A549 (cell line): ENCODE data around the gene SKOR2. TPM values are rescaled to one million over a fixed set of nuclear protein-coding genes. Genes with fewer than 3 reads are reported as not detected.

Experiments used
- ATAC-seq, 2 experiments: fragments of 200-7000 bp in 1 of 2; fragments of >200 bp in 1 of 2; cut with Nextera tagmentation in 1 of 2; cut with Tn5 transposase in 1 of 2; 3 replicates each; pipeline versions ENCODE4 v1.8.0 to v1.9.1; 2018 to 2020; ENCODE audit warnings: mild to moderate bottlenecking in 1 of 2, moderate library complexity in 1 of 2
- CTCF ChIA-PET: fragments of 300-600 bp; sonication (Branson Sonifier 250); formaldehyde crosslinking; extraction: SDS; loops from one replicate; lab custom pipeline; 2021; ENCODE audit warnings: antibody characterized with exemption, inconsistent platforms; lab: Yijun Ruan, JAX
- POLR2A ChIA-PET: fragments of 350-600 bp; formaldehyde crosslinking; extraction: SDS; loops from one replicate; lab custom pipeline; 2021; ENCODE audit warnings: antibody characterized with exemption, inconsistent platforms; lab: Yijun Ruan, JAX
- DNase-seq, 2 experiments: peaks; one replicate each; pipeline versions ENCODE4 v3.0.0 to v3.0.0-alpha.2; 2011 to 2016; ENCODE audit warnings: low read depth in 1 of 2, low spot score in 1 of 2
- FAIRE-seq: peaks from 2 replicates; lab custom pipeline; 2011; peaks lifted over from hg19 to GRCh38; lab: Jason Lieb, UNC
- H3K27ac ChIP-seq, 2 experiments: fragments of >200 bp; sonication (Bioruptor Twin); formaldehyde crosslinking; 3 replicates each; pipeline ENCODE4 v1.5.1; 2016 to 2017
- H3K4me1 ChIP-seq: fragments of >200 bp; sonication (Bioruptor Twin); formaldehyde crosslinking; 3 replicates; pipeline ENCODE4 v1.6.1; 2016
- H3K4me2 ChIP-seq: fragments of >200 bp; sonication (Bioruptor Twin); formaldehyde crosslinking; 3 replicates; pipeline ENCODE4 v1.6.1; 2016
- H3K4me3 ChIP-seq: fragments of >200 bp; sonication (Bioruptor Twin); formaldehyde crosslinking; 3 replicates; pipeline ENCODE4 v1.5.1; 2016
- H3K9me3 ChIP-seq: fragments of >200 bp; sonication (Bioruptor Twin); formaldehyde crosslinking; 3 replicates; pipeline ENCODE4 v1.6.1; 2016
- BHLHE40 ChIP-seq: IDR thresholded peaks from 2 replicates; pipeline ENCODE4 v1.6.1; 2012; ENCODE audit warnings: low read depth, low read length, inconsistent platforms
- CBX2 ChIP-seq: fragments of 200-600 bp; sonication (generic); IDR thresholded peaks from 2 replicates; pipeline ENCODE4 v1.6.1; 2016; ENCODE audit warnings: low read depth, mild to moderate bottlenecking, borderline replicate concordance
- CTCF ChIP-seq: fragments of >200 bp; sonication (Bioruptor Twin); formaldehyde crosslinking; IDR thresholded peaks from 3 replicates; pipeline ENCODE4 v1.5.1; 2016
- E2F6 ChIP-seq: IDR thresholded peaks from 2 replicates; pipeline ENCODE4 v1.6.1; 2012; ENCODE audit warnings: low read depth, borderline replicate concordance
- EHF ChIP-seq: fragments of 250-450 bp; sonication (Bioruptor Pico); IDR thresholded peaks from 2 replicates; pipeline ENCODE4 v1.5.0; 2020; ENCODE audit warnings: mild to moderate bottlenecking
- HDAC2 ChIP-seq: fragments of 200-600 bp; sonication (generic); IDR thresholded peaks from 2 replicates; pipeline ENCODE4 v1.6.1; 2016
- HOXB5 ChIP-seq: fragments of 250-450 bp; sonication (Bioruptor Pico); IDR thresholded peaks from 2 replicates; pipeline ENCODE4 v1.5.0; 2020; ENCODE audit warnings: mild to moderate bottlenecking, moderate library complexity
- MAFK ChIP-seq: fragments of 450-650 bp; IDR thresholded peaks from 2 replicates; pipeline ENCODE4 v1.6.1; 2014; ENCODE audit not compliant: partially characterized antibody
- RAD21 ChIP-seq, 2 experiments: fragments of >200 bp in 1 of 2; sonication (Bioruptor Twin) in 1 of 2; formaldehyde crosslinking in 1 of 2; IDR thresholded peaks in 1 of 2; conservative IDR thresholded peaks in 1 of 2; 2 replicates in 1 of 2; 3 replicates in 1 of 2; pipeline ENCODE4 v1.6.1; 2012 to 2018; ENCODE audit warnings: inconsistent platforms in 1 of 2
- RCOR1 ChIP-seq: fragments of 150-350 bp; IDR thresholded peaks from 2 replicates; pipeline ENCODE4 v1.6.1; 2014; ENCODE audit warnings: antibody characterized with exemption, low read length, low read depth
- RFX5 ChIP-seq: fragments of 450-650 bp; IDR thresholded peaks from 2 replicates; pipeline ENCODE4 v1.7.1; 2014; ENCODE audit warnings: antibody characterized with exemption, mild to moderate bottlenecking, moderate library complexity
- USF2 ChIP-seq: fragments of 450-650 bp; IDR thresholded peaks from 2 replicates; pipeline ENCODE4 v1.6.1; 2014; ENCODE audit warnings: antibody characterized with exemption
- ZC3H11A ChIP-seq: fragments of 450-650 bp; IDR thresholded peaks from 2 replicates; pipeline ENCODE4 v1.6.1; 2014; ENCODE audit warnings: antibody characterized with exemption, mild to moderate bottlenecking
- ZFP36 ChIP-seq: fragments of 450-650 bp; IDR thresholded peaks from 2 replicates; pipeline ENCODE4 v1.6.1; 2014; ENCODE audit warnings: borderline replicate concordance; ENCODE audit not compliant: partially characterized antibody
- ZSCAN20 ChIP-seq: fragments of 250-450 bp; sonication (Bioruptor Pico); IDR thresholded peaks from 2 replicates; pipeline ENCODE4 v1.8.0; 2022; ENCODE audit warnings: mild to moderate bottlenecking, moderate library complexity
- whole genome bisulfite sequencing: methylation state at CpG from one replicate; pipeline ENCODE4 v1.1.6; 2017; ENCODE audit errors: missing lambda C conversion rate; 5-methylcytosine and 5-hydroxymethylcytosine counted together
- polyA plus RNA-seq, 4 experiments: library from polyadenylated mRNA; depleted of rRNA in 3 of 4; stranded (reverse); fragments of >200 nt; fragmentation: RNase III in 1 of 4; extraction: RNeasy Plus Mini Kit Qiagen cat#74134 plus additional on column Dnase treatment in 1 of 4; gene quantifications; 2 replicates in 3 of 4; 3 replicates in 1 of 4; pipeline ENCODE4 v1.2.3, GENCODE V29; 2011 to 2017
- TF ChIP-seq, protein P1 (sequence below): fragments of 250-450 bp; sonication (Bioruptor Pico); IDR thresholded peaks from 2 replicates; pipeline ENCODE4 v1.5.0; 2020; ENCODE audit warnings: low read depth, mild to moderate bottlenecking, moderate library complexity
- TF ChIP-seq, protein P2 (sequence below): IDR thresholded peaks from 2 replicates; pipeline ENCODE4 v1.6.1; 2012

SKOR2 gene
- polyA plus RNA-seq, 2 of the 4 experiments (the other 2 are of a cell fraction) = not detected

- no peaks in the 10 kb centered on the region for H3K9me3 ChIP-seq
- ATAC-seq = peak; percentile 43 to 80; a peak in 3 of 6 replicates
- TF ChIP-seq ZFP36 (peak; percentile 86), RAD21 (conservative IDR thresholded peaks at IDR 0.05 in 1 of 2, IDR thresholded peaks at IDR 0.05 in 1 of 2) (peak; percentile 14 to 15; a peak in 1 of 5 replicates), RFX5 (no peak), BHLHE40 (no peak), HDAC2 (no peak), CTCF (peak; percentile 52), RCOR1 (no peak), USF2 (no peak), ZC3H11A (no peak)
- TF ChIP-seq, all 56 proteins: peak for 3
- FAIRE-seq = no peak
- POLR2A ChIA-PET = no interaction called here
- Histone ChIP-seq H3K27ac (peak overlapping the region in 1 of 2 experiments; percentile 56; a peak in 1 of 6 replicates), H3K4me2 (peak overlapping the region; percentile 86), H3K4me3 (peak overlapping the region; percentile 49), H3K4me1 (no peaks in the 10 kb centered on the region; the same call in 2 of the 3 replicates)
- DNase-seq = no peak
- CTCF ChIA-PET = interaction anchor here (1.1 to 1.3 kb wide), 3 partner anchors 8 to 27 kb away, joined by 3 to 4 read pairs (median 3); no protein-coding TSS in a partner anchor
- 31% methylated on average over 3 of the region's 69 CpGs for WGBS
Observed at GRCh38 chr18:47263430-47264307, 12.2 kb upstream of the SKOR2 start.

GRCh38 chr18:47263150-47263429 lies 11.6 kb upstream of the SKOR2 start:
- Histone ChIP-seq H3K4me2 (peak overlapping the region; percentile 86), H3K4me3 (peak overlapping the region; percentile 49; the same call in 2 of the 3 replicates), H3K9me3 (no peaks in the 10 kb centered on the region), H3K4me1 (no peaks in the 10 kb centered on the region; the same call in 2 of the 3 replicates), H3K27ac (no peak overlapping the region)
- DNase-seq = no peak
- 59% methylated on average over 10 of the region's 16 CpGs for WGBS
- 0 out of 6 replicates have a peak, but pooled peaks of 1 of the 2 experiments have one; percentile 9 for ATAC-seq
- no peak for TF ChIP-seq E2F6
- no peak for TF ChIP-seq ZSCAN20 (CRISPR knock-in tag)
- ChIA-PET CTCF (interaction anchor here (1.1 to 1.3 kb wide), 3 partner anchors 8 to 26 kb away, joined by 3 to 4 read pairs (median 3); no protein-coding TSS in a partner anchor), POLR2A (no interaction called here)
- no peak for FAIRE-seq

DNA sequence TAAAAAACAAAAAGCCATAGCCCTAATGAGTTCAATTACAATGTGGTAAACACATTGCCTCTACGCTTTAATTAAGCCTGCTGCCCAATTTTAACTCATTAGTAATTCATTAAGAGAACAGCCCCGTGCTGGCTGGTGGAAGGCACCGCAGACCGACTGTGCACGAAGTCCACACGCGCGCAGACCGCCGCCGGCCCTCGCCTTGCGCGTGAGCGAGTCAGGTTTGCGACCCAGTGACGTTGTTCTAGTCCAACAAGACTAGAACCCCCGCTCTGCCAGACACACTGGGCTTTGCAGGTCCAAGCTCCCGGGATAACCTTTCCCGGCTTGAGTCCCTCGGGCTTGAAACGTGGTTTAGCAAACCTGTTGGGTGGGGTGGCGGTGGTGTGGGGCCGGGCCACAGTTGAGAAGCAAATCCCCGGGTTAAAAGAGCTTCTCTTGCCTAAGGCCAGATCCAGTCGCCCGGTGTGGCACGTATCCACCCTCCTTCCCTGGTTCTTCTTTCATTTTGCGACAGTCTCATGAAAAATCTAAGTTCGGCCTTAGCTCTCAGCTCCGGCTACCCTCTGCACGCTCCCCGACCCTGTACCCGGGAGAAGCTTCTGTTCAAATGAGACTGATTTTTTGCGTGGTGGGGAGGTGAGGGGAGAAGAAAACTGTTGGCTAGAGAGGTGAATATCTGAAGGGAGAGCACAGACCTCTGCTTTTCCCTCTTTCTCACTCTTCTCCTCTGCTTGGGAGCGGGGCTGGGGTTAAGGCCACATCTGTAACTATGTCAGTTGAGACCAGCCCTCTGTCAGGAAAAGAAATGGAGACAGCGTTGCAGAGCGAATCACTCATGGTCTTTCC lies 11.1 kb upstream of the SKOR2 start:
- CTCF ChIA-PET = interaction anchor here (1.3 kb wide), 1 partner anchor 11 kb away, joined by 3 read pairs; no protein-coding TSS in a partner anchor
- no peak for FAIRE-seq

More for the DNA sequence above, 11.1 kb upstream of the SKOR2 start:
- DNase-seq = no peak
- POLR2A ChIA-PET = no interaction called here
- Histone ChIP-seq H3K4me3 (no peak overlapping the region), H3K4me1 (no peaks in the 10 kb centered on the region; the same call in 2 of the 3 replicates), H3K27ac (no peak overlapping the region), H3K4me2 (peak overlapping the region; percentile 86), H3K9me3 (no peaks in the 10 kb centered on the region)
- WGBS = 87% methylated on average over 27 of the region's 38 CpGs
- TF ChIP-seq, protein P1, sequence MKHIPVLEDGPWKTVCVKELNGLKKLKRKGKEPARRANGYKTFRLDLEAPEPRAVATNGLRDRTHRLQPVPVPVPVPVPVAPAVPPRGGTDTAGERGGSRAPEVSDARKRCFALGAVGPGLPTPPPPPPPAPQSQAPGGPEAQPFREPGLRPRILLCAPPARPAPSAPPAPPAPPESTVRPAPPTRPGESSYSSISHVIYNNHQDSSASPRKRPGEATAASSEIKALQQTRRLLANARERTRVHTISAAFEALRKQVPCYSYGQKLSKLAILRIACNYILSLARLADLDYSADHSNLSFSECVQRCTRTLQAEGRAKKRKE = no peak
- TF ChIP-seq MAFK = no peak
- no peak for TF ChIP-seq HOXB5
- no peak for TF ChIP-seq RFX5
- TF ChIP-seq EHF (CRISPR knock-in tag) = no peak
- TF ChIP-seq, protein P2, sequence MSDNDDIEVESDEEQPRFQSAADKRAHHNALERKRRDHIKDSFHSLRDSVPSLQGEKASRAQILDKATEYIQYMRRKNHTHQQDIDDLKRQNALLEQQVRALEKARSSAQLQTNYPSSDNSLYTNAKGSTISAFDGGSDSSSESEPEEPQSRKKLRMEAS = no peak
- no peak for TF ChIP-seq CBX2
- no peak; a peak in 1 of 6 replicates for ATAC-seq
